GM03348 (cell line): ENCODE results near the gene RPL7L1.
"Not testable (repeated sequence)": the region's sequence is repeated elsewhere in the genome, so short reads cannot be mapped to it uniquely, and the experiment has no call there.

Experiments used
- DNase-seq: peaks from one replicate; pipeline ENCODE4 v3.0.0; 2012; ENCODE audit warnings: low spot score

The RPL7L1 gene

DNA sequence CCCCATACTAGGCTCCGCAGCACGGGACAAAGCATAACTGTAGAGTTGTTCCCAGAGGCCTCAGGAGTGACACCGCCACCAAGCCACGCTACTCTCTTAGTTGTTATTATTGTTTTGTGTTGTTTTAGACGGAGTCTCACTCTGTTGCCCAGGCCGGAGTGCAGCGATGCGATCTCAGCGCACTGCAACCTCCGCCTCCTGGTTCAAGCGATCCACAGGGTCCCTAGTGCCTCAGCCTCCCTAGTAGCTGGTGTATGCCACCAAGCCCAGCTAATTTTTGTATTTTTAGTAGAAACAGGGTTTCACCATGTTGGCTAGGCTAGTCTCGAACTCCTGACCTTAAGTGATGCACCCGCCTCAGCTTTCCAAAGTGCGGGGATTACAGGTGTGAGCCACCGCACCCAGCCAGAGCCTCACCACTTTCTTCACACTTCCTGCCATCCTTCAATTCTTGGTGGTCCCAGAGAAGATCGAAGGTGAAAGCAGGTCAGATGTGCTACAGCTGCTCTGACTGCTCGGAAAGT is 11.8 kb downstream of the RPL7L1 start:
- DNase-seq = no peak

- DNase-seq = not testable (repeated sequence)
Observed at GRCh38 chr6:42894041-42894828, 14.8 kb downstream of the RPL7L1 start.

DNA sequence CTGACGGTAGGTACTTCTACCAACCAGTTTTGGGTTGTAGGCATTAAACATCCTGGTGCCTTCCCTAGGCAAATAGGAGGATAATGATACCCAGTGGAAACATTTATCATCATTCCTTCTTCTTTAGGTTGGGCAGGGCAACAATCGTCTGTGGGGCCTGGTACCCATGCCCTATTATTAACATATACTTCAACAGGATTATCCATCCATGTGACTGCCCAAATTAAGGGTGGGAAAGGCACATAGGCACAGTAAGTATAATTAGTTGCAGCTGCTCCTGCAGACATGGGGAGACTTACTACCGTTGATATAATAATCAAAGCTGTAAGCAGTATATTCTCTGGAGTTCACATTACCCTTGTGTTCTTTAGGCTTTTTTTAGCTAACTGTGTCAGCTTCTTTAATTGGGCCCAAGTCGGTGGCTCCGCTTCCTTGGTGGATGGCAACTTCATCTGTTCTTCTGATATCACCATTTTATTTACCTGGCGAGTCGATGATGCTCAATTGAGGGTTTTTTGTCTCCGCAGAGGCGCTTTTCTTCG is 16.8 kb downstream of the RPL7L1 start:
- DNase-seq = no peak

DNA sequence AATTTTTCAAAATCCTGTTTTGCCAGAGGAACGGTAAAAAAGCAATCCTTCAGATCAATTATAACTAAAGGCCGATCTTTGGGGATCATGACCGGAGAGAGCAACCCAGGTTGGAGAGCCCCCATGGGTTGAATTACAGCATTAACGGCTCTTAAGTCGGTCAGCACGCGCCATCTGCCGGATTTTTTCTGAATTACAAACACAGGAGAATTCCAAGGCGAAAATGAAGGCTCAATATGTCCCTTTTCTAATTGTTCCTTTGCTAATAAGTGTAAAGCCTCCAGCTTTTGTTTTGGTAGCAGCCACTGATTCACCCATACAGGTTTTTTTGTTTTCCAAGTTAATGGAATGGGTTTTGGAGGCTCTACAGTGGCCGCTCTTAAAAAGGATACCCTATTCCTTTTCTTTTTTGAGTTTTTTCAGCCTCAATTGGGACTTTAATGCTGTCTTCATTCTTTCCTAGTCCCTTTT is 19.5 kb downstream of the RPL7L1 start:
- peak; percentile 47 for DNase-seq

DNA sequence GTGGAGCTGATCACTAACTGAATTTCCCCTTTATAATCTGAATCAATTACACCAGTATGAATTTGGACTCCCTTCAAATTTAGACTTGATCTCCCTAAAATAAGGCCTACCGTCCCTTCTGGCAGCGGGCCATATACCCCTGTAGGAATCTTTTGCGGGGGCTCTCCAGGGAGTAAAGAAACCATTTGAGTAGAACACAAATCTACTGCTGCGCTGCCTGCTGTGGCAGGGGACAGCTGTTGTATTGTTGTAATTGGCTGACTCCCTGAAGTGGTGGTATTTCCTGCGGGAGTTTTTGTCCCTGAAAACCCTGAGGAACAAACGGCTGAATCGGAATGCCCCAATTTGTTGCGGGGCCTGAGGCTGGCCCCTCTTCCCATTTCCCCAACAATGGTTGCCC is 20.5 kb downstream of the RPL7L1 start:
- DNase-seq = no peak

- DNase-seq = peak; percentile 72
Observed at GRCh38 chr6:42901538-42901957, 22.1 kb downstream of the RPL7L1 start.

DNA sequence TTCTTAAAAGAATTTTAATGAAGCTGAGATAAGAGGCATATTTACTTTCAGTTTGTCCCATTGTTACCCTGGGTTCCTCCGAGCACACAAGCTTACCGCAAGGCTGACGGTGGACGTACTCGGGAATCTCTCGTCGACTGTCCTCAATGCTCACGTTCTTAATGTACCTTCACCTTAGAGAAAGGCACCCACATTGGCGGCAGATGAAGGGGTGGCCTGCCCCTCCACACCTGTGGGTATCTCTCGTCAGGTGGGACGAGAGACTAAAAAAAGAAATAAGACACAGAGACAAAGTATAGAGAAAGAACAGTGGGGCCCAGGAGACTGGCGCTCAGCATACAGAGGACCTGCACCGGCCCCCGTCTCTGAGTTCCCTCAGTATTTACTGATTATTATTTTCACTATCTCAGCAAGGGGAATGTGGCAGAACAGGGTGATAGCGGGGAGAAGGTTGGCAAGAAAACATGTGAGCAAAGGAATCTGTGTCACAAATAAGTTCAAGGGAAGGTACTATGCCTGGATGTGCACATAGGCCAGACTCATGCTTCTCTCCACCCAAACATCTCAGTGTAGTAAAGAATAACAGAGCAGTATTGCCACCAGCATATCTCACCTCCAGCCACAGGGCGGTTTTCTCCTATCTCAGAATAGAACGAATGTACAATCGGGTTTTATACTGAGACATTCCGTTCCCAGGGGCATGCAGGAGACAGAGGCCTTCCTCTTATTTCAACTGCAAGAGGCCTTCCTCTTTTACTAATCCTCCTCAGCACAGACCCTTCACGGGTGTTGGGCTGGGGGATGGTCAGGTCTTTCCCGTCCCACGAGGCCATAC is 23.2 kb downstream of the RPL7L1 start:
- not testable (repeated sequence) for DNase-seq

DNA sequence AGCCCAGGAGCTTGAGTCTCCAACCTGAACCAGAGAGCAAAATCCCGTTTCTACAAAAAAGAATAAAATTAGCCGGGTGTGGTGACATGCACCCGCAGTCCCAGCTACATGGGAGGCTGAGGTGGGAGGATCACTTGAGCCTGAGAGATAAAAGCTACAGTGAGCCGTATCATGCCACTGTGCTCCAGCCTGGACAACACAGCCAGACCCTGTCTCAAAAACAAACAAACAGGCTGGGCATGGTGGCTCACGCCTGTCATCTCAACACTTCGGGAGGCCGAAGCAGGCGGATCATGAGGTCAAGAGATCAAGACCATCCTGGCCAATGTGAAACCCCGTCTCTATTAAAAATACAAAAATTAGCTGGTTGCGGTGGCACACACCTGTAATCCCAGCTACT is 25.1 kb downstream of the RPL7L1 start:
- DNase-seq = no peak

- DNase-seq = no peak
Observed at GRCh38 chr6:42907336-42907735, 27.9 kb downstream of the RPL7L1 start.

DNA sequence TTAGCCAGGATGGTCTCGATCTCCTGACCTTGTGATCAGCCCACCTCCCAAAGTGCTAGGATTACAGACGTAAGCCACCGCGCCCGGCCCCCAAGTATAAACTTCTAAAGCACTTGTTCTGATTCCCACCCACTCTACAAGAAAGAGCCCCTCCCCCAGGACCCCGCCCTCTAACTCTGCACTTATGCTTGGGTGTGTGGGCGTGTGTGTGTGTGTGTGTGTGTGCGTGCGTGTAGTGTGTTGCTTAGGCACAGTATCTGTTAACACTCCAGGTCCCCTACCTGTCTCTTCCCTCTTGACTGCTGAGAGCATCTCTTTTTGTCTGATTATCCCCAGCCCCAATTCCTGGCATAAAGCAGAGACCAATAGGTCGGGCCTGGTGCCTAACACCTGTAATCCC is 30.4 kb downstream of the RPL7L1 start:
- no peak for DNase-seq

DNA sequence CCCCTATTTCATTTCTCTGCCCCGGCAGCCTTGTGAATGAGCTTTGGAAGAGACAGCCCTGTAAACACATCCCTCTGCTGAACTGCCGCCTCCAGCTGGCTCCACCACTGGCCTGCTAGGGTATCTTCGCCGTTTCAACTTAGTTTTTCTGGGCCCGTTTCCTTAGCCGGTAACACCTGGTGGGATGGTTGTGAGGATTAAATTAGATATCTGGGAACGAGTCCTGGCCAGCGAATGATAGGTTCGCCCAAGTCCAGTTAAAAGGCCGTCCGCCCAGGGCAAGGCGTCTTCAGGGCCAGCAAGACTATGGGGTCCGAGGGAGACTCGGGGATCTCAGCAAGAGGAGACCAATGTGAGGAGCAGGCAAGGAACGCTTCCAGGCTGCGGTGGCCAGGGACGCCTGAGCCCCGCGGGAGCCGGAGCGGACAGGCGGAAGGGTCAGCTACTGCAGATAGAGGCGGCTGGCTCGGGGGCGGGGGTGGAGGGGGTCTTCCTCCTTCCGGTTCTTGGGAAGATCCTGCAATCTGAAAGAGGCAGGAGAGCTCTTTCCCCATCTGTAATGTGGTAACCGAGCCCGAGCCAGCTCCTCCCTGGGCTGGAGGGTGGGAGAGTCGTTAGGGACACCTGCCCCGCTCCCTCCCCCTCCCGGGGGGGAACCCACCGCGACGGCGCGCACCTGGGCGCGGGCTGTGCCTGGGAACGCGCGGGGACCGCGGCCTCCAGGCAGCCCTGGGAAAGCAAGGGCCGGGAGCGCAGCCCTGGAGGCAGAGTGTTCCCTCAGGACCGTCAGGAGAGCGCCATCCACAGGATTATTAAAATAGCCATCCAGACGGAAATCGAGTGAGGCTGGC is 32.0 kb downstream of the RPL7L1 start:
- no peak for DNase-seq

DNA sequence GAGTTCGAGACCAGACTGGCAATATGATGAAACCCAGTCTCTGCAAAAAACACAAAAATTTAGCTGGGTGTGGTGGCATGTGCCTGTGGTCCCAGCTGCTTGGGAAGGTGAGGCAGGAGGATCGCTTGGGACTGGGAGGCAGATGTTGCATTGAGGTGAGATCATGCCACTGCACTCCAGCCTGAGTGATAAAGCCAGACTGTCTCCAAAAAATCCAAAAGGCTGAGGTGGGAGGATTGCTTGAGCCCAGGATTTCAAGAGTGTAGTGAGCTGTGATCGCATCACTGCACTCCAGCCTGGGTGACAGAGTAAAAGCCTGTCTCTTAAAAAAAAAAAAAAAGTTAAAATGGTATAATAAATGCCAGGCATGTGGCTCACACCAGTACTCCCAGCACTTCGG is 35.1 kb downstream of the RPL7L1 start:
- no peak for DNase-seq

DNA sequence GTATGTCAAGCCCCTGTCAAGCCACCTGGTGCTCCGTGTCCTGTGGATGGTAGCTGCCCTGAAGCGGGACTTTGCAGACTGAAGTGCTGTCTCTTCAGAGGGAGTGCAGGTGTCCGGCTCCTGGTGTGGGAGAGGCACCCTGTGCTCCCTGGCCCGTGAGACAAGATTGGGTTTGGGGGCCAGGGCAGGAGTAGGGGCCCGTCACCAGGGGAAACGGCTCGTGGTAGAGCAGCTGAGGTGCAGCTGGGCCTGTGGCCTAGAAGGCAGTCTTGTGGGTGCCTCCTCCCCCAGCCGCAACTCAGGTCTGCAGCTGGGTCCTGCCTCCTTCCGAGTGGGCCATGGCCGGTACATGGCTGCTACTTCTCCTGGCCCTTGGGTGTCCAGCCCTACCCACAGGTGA is 36.3 kb downstream of the RPL7L1 start, which contains the start of gene PTCRA:
Gene PTCRA, plus strand, starts transcription at position 322 of the 400 bp plus-strand sequence. Its CDS starts 17 bp downstream, at position 339.
- no peak for DNase-seq

- DNase-seq = no peak
Observed at GRCh38 chr6:42916288-42916687, 36.9 kb downstream of the RPL7L1 start.

DNA sequence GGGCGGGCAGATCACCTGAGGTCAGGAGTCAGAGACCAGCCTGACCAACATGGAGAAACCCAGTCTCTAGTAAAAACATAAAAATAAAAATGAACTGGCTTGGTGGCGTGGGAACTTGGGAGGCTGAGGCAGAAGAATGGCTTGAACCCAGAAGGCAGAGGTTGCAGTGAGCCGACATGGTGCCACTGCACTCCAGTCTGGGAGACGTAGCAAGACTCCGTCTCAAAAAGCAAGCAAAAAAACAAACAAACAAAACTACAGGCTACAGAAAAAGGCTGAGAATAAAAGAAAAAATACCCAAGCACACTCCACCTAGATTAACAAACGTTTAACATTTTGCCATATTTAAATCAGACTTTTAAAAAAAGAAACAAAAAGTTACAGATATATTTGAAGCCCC is 42.4 kb downstream of the RPL7L1 start:
- DNase-seq = no peak

DNA sequence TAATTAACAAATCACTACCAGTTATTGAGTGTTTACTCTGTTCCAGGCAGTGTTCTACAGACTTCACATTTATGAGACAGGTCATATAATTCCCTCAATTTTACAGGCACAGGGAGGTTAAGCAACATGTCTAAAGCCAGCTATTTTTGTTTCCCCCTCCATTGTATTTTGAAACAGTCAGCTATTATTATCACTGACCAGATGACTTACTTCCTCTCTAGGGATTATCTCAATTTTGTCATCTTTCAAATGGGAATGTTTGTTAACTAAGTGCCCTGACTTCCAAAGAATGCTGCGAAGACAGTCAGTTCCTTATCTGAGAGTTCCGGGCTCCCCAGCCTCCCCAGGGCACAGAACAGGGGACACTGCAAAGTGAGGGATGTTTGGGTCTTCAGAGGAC is 44.2 kb downstream of the RPL7L1 start:
- peak; percentile 28 for DNase-seq

- no peak for DNase-seq
Observed at GRCh38 chr6:42925248-42925857, 45.9 kb downstream of the RPL7L1 start.

DNA sequence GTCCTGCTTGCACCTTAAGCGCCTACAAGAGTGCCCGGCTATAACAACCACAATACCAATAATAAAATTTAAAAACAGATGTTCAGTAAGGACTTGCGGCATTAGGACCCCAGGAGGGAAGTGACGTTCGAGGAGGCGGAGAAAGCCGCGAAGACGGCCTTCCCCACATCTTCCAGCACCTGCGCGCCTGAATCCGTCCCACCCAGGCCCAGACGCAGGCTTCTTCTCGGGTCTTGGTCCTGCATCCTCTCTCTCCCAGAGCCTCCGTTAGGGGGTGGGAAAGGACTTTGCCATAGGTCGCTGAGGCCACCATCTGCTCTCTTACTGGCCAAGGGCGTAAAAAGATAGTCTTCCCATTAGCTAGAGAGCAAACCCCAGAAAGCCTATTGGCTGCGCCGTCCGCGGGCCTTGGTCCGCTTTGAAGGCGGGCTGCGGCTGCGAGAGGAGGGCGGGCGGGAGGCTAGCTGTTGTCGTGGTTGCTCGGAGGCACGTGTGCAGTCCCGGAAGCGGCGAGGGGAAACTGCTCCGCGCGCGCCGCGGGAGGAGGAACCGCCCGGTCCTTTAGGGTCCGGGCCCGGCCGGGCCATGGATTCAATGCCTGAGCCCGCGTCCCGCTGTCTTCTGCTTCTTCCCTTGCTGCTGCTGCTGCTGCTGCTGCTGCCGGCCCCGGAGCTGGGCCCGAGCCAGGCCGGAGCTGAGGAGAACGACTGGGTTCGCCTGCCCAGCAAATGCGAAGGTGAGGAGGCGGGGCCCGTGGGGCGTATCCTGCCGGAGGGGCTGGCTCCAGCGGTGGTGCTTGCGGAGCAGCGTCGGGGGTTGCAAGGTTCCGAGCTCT is 49.8 kb downstream of the RPL7L1 start, which contains the start of gene CNPY3:
Gene CNPY3, plus strand, starts transcription at position 495 of the 835 bp plus-strand sequence. Its CDS starts 91 bp downstream, at position 586.
- peak; percentile 97 for DNase-seq

DNA sequence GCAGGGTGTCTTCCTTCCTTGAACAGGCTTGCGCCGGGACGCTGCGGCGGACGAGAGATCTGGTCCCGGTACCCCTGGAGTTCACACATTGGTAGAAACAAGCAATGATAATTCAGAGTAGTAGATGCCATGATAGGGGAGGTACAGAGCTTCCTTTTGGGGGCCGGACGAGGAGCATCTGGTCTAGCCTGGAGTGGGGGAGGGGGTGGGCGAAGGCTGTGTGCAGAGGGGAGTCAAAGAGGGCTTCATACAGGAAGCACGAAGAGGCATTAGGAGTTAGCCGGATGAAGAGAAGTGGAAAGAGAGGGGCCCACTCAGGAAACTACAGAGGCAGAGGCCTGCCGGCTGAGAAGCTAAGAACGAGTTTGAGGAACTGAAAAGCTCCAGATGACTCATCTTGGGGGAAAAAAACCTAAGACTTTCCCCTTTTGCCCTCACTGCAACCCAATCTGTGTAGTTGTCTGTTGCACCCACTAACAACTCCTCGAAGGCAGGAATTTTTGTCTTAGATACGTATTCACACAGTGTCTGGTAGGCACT is 50.5 kb downstream of the RPL7L1 start:
- DNase-seq = peak; percentile 64

DNA sequence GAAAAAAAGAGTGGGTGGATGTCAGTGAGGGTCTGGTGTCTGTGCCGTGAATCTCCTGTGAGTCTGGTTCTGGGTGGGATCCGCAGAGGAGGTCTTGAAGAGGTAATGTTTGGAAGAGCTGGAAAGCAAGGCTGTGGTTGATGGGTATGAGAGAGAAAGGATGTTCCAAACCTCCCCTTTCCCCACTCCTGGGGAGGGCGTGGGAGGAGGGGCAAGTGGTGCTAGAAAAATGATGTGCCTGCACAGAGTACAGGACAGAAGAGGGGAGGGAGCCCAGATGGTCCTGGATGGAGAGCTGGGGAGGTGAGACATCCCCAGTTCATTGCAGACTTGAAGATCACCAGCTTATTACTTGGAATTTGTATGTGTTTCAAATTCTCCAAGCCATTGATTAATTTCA is 53.0 kb downstream of the RPL7L1 start:
- DNase-seq = no peak
